Peyer's patch (tissue), 4 donors: Measurements from ENCODE around the gene LAMC3. TPM values are rescaled to one million over a fixed set of nuclear protein-coding genes. Genes with fewer than 3 reads are reported as not detected.

ENCODE experiments used
- DNase-seq, 3 donors: peaks; one replicate each; pipeline ENCODE4 v3.0.0-alpha.2; 2017 to 2019
- H3K27ac ChIP-seq, 4 donors: fragments of 200-600 bp; sonication (generic); one replicate each; pipeline ENCODE4 v1.5.1; 2016 to 2019
- H3K27me3 ChIP-seq, 2 donors: fragments of 200-600 bp; sonication (generic); one replicate each; pipeline ENCODE4 v1.5.1; 2019
- H3K36me3 ChIP-seq, 3 donors: fragments of 200-600 bp; sonication (generic); one replicate each; pipeline ENCODE4 v1.5.1; 2016 to 2019
- H3K4me1 ChIP-seq, 4 donors: fragments of 200-600 bp; sonication (generic); one replicate each; pipeline ENCODE4 v1.5.1; 2016 to 2019
- H3K4me3 ChIP-seq, 4 donors: fragments of 200-600 bp; sonication (generic); 1 replicate in 3 of 4; 2 replicates in 1 of 4; pipeline ENCODE4 v1.5.1; 2016 to 2019; ENCODE audit warnings: mild to moderate bottlenecking in 1 of 4
- H3K9me3 ChIP-seq, 4 donors: fragments of 200-600 bp; sonication (generic); one replicate each; pipeline ENCODE4 v1.5.1; 2016 to 2019; ENCODE audit warnings: mild to moderate bottlenecking in 1 of 4
- CTCF ChIP-seq, 6 experiments: fragments of 450-650 bp in 4 of 6; fragments of 200-600 bp in 2 of 6; sonication (generic) in 1 of 6; IDR thresholded peaks; one replicate each; pipeline ENCODE4 v1.5.1; 2017 to 2019; ENCODE audit warnings: antibody characterized with exemption in 6 of 6, mild to moderate bottlenecking in 3 of 6, moderate library complexity in 1 of 6
- POLR2A ChIP-seq, 2 donors: fragments of 450-650 bp; IDR thresholded peaks; one replicate each; pipeline ENCODE4 v1.5.1; 2017; ENCODE audit warnings: antibody characterized with exemption in 2 of 2, mild to moderate bottlenecking in 2 of 2, moderate library complexity in 2 of 2
- total RNA-seq, 4 donors: library from RNA; depleted of rRNA; stranded (reverse); fragments of >200 nt; gene quantifications; one replicate each; pipeline ENCODE4 v1.1.0, GENCODE V29; 2016

The LAMC3 gene
- total RNA-seq, 4 donors from 2014 or later: 1.6 to 4.1 (median 3.9) TPM; not detected in 1

- Histone ChIP-seq H3K27ac (no peak overlapping the region), H3K27me3 (no peaks in the 10 kb centered on the region), H3K4me3 (no peak overlapping the region), H3K4me1 (no peaks in the 10 kb centered on the region), H3K9me3 (no peaks in the 10 kb centered on the region), H3K36me3 (no peaks in the 10 kb centered on the region)
- DNase-seq: no peak
- no peak for TF ChIP-seq POLR2A (IDR thresholded peaks at IDR 0.05)
Observed at GRCh38 chr9:131082774-131083512, 74.0 kb downstream of the LAMC3 start.

GRCh38 chr9:131084661-131085369, 75.8 kb downstream of the LAMC3 start:
- Histone ChIP-seq H3K4me1 (no peaks in the 10 kb centered on the region), H3K27ac (no peak overlapping the region), H3K27me3 (no peaks in the 10 kb centered on the region), H3K4me3 (no peak overlapping the region), H3K9me3 (no peaks in the 10 kb centered on the region), H3K36me3 (no peaks in the 10 kb centered on the region)
- DNase-seq: no peak
- TF ChIP-seq CTCF (IDR thresholded peaks at IDR 0.05) (no peak), POLR2A (IDR thresholded peaks at IDR 0.05) (no peak)

GRCh38 chr9:131085370-131086122, 76.6 kb downstream of the LAMC3 start:
- Histone ChIP-seq H3K36me3 (no peaks in the 10 kb centered on the region), H3K9me3 (no peaks in the 10 kb centered on the region), H3K27ac (no peak overlapping the region), H3K27me3 (no peaks in the 10 kb centered on the region), H3K4me3 (no peak overlapping the region), H3K4me1 (no peaks in the 10 kb centered on the region)
- TF ChIP-seq CTCF (IDR thresholded peaks at IDR 0.05): no peak
- no peak for TF ChIP-seq POLR2A (IDR thresholded peaks at IDR 0.05)
- no peak for DNase-seq

GRCh38 chr9:131087354-131087893, 78.5 kb downstream of the LAMC3 start:
- H3K4me3 ChIP-seq: no peak overlapping the region
- H3K36me3 ChIP-seq: no peaks in the 10 kb centered on the region
- no peaks in the 10 kb centered on the region for H3K4me1 ChIP-seq
- H3K9me3 ChIP-seq: no peaks in the 10 kb centered on the region
- no peak for DNase-seq
- no peaks in the 10 kb centered on the region for H3K27me3 ChIP-seq
- H3K27ac ChIP-seq: no peak overlapping the region
- no peak for TF ChIP-seq CTCF (IDR thresholded peaks at IDR 0.05)
- TF ChIP-seq POLR2A (IDR thresholded peaks at IDR 0.05): no peak

- H3K4me3 ChIP-seq: no peak overlapping the region
- no peaks in the 10 kb centered on the region for H3K4me1 ChIP-seq
- no peak overlapping the region for H3K27ac ChIP-seq
- H3K9me3 ChIP-seq: no peaks in the 10 kb centered on the region
- no peak for TF ChIP-seq POLR2A (IDR thresholded peaks at IDR 0.05)
- no peak for TF ChIP-seq CTCF (IDR thresholded peaks at IDR 0.05)
- no peaks in the 10 kb centered on the region for H3K36me3 ChIP-seq
- no peaks in the 10 kb centered on the region for H3K27me3 ChIP-seq
- no peak for DNase-seq
Observed at GRCh38 chr9:131090025-131090787, 81.2 kb downstream of the LAMC3 start.
